HL-60 (cell line): ENCODE results near the gene FMO4.

Experiments
- DNase-seq, 2 experiments: peaks; one replicate each; pipeline ENCODE4 v3.0.0-alpha.2; 2010 to 2020; ENCODE audit warnings: low read depth in 1 of 2, low spot score in 1 of 2
- H3K27ac ChIP-seq: fragments of 250-450 bp; sonication (Bioruptor Pico); replicated peaks from 2 replicates; pipeline ENCODE4 v1.5.1; 2020; ENCODE audit warnings: mild to moderate bottlenecking, moderate library complexity
- H3K27me3 ChIP-seq: fragments of 250-450 bp; sonication (Bioruptor Pico); 2 replicates; pipeline ENCODE4 v1.5.1; 2021; ENCODE audit warnings: mild to moderate bottlenecking, moderate library complexity; ENCODE audit not compliant: insufficient read depth, poor library complexity, severe bottlenecking
- H3K4me3 ChIP-seq: replicated peaks from 2 replicates; pipeline ENCODE4 v1.5.1; 2011; ENCODE audit warnings: mild to moderate bottlenecking, control low read depth, low read length; ENCODE audit not compliant: insufficient read depth
- GABPA ChIP-seq: IDR thresholded peaks from 2 replicates; pipeline ENCODE4 v1.6.1; 2012; ENCODE audit warnings: low read depth
- POLR2AphosphoS5 ChIP-seq: IDR thresholded peaks from 2 replicates; pipeline ENCODE4 v1.6.1; 2012; ENCODE audit warnings: low read depth
- SPI1 ChIP-seq: IDR thresholded peaks from 2 replicates; pipeline ENCODE4 v1.6.1; 2012; ENCODE audit warnings: low read depth, mild to moderate bottlenecking, borderline replicate concordance
- TF ChIP-seq, protein P1 (sequence below): IDR thresholded peaks from one replicate; pipeline ENCODE4 v1.5.1; 2011; ENCODE audit warnings: low read length, control low read depth, inconsistent platforms; ENCODE audit not compliant: insufficient read depth
- TF ChIP-seq, protein P2 (sequence below): IDR thresholded peaks from 2 replicates; pipeline ENCODE4 v1.6.1; 2012; ENCODE audit warnings: low read depth; ENCODE audit not compliant: insufficient replicate concordance

Gene FMO4

DNA sequence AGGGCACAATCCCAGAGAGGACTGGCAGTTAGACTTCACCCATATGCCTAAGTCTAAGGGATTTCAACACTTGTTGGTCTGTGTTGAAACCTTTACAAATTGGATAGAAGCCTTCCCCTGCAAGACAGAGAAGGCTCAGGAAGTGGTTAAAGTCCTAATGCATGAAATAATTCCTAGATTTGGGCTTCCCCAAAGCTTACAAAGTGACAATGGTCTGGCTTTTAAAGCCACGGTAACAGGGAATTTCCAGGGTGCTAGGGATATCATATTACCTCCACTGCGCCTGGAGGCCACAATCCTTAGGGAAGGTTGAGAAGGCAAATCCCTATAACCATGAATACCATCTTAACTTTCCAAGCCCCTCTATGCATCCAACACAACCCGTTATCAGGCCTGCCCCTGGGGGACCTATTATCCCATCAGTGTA lies 3.3 kb upstream of the FMO4 start:
- DNase-seq: peak; percentile 55 to 59
- Histone ChIP-seq H3K4me3 (no peak overlapping the region), H3K27ac (no peak overlapping the region), H3K27me3 (no peaks in the 10 kb centered on the region)
- TF ChIP-seq, protein P1, sequence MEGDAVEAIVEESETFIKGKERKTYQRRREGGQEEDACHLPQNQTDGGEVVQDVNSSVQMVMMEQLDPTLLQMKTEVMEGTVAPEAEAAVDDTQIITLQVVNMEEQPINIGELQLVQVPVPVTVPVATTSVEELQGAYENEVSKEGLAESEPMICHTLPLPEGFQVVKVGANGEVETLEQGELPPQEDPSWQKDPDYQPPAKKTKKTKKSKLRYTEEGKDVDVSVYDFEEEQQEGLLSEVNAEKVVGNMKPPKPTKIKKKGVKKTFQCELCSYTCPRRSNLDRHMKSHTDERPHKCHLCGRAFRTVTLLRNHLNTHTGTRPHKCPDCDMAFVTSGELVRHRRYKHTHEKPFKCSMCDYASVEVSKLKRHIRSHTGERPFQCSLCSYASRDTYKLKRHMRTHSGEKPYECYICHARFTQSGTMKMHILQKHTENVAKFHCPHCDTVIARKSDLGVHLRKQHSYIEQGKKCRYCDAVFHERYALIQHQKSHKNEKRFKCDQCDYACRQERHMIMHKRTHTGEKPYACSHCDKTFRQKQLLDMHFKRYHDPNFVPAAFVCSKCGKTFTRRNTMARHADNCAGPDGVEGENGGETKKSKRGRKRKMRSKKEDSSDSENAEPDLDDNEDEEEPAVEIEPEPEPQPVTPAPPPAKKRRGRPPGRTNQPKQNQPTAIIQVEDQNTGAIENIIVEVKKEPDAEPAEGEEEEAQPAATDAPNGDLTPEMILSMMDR: no peak
- TF ChIP-seq SPI1: 0 out of 2 replicates have a peak, but pooled peaks have one; percentile 24

DNA sequence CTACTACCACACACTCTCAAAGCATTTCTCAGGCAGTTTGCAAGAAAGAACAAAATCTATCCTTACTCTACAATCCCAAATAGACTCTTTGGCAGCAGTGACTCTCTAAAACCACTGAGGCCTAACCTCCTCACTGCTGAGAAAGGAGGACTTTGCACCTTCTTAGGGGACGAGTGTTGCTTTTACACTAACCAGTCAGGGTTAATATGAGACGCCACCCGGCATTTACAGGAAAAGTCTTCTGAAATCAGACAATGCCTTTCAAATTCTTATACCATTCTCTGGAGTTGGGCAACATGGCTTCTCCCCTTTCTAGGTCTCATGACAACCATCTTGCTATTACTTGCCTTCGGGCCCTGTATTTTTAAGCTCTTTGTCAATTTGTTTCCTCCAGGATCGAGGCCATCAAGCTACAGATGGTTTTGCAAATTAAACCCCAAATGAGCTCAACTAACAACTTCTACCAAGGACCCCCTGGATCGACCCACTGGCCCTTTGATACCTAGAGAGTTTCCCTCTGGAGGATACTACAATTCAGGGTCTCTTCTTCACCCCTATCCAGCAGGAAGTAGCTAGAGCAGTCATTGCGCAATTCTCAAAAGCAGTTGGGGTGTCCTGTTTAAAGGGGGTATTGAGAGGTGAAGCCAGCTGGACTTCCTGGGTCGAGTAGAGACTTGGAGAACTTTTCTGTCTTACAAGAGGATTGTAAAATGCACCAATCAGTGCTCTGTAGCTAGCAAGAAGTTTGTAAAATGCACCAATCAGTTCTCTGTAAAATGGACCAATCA lies 2.0 kb upstream of the FMO4 start:
- H3K4me3 ChIP-seq: no peak overlapping the region
- peak in 1 of 2 experiments; percentile 39 for DNase-seq
- H3K27me3 ChIP-seq: no peaks in the 10 kb centered on the region
- H3K27ac ChIP-seq: no peak overlapping the region
- TF ChIP-seq, protein P2, sequence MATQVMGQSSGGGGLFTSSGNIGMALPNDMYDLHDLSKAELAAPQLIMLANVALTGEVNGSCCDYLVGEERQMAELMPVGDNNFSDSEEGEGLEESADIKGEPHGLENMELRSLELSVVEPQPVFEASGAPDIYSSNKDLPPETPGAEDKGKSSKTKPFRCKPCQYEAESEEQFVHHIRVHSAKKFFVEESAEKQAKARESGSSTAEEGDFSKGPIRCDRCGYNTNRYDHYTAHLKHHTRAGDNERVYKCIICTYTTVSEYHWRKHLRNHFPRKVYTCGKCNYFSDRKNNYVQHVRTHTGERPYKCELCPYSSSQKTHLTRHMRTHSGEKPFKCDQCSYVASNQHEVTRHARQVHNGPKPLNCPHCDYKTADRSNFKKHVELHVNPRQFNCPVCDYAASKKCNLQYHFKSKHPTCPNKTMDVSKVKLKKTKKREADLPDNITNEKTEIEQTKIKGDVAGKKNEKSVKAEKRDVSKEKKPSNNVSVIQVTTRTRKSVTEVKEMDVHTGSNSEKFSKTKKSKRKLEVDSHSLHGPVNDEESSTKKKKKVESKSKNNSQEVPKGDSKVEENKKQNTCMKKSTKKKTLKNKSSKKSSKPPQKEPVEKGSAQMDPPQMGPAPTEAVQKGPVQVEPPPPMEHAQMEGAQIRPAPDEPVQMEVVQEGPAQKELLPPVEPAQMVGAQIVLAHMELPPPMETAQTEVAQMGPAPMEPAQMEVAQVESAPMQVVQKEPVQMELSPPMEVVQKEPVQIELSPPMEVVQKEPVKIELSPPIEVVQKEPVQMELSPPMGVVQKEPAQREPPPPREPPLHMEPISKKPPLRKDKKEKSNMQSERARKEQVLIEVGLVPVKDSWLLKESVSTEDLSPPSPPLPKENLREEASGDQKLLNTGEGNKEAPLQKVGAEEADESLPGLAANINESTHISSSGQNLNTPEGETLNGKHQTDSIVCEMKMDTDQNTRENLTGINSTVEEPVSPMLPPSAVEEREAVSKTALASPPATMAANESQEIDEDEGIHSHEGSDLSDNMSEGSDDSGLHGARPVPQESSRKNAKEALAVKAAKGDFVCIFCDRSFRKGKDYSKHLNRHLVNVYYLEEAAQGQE: no peak
- TF ChIP-seq, protein P1: no peak
- TF ChIP-seq SPI1 (no peak), POLR2AphosphoS5 (no peak), GABPA (no peak)

DNA sequence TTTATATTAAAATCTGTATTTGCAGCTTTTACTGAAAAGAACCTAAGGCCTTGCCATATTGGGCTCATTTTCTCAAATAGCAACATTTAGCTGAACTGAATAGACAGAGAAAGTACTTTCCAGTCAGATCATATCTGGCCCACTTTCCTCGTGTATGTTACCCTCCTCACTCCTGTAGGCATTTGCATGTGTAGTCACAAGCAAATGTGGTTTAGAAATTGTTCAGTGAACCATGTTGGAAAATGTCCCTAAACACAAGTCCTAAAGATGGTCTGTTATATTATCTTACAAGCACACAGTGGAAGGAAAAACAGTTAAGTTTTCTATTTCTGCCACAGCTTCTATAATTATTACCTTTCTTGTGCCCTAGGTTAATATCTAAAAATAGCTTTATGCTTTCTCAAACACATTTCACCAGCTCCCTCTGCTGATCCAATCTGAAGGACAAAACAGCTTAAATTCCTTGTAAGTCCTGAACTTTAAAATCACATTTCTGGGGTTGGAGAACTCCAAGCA lies 606 bp upstream of the FMO4 start:
- DNase-seq: no peak
- TF ChIP-seq GABPA (no peak), SPI1 (no peak), POLR2AphosphoS5 (no peak)
- TF ChIP-seq, protein P2: no peak
- TF ChIP-seq, protein P1: no peak
- Histone ChIP-seq H3K27me3 (no peaks in the 10 kb centered on the region), H3K27ac (no peak overlapping the region), H3K4me3 (no peak overlapping the region)

DNA sequence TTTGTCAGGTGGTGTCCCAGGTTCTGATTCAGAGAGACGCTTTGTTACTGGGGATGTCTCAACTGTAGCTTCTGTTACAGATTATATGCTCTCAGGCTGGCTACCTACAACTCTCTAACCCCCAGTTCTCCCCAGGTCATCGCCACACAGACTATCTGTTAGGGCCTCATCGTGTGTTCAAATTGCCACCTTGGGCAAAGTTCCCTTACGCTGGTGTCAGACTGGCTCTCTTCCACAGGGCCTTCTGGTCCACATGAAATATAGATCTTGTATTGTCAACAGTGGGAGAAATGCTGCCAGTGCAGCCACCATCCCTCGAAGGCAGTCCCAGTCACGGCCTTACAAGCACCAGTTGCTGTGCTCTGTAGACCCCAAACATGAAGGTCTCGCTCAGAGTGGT lies 15.3 kb downstream of the FMO4 start:
- H3K4me3 ChIP-seq: no peak overlapping the region
- H3K27ac ChIP-seq: no peak overlapping the region
- TF ChIP-seq POLR2AphosphoS5 (no peak), SPI1 (no peak), GABPA (no peak)
- TF ChIP-seq, protein P2: no peak
- TF ChIP-seq, protein P1: no peak
- no peaks in the 10 kb centered on the region for H3K27me3 ChIP-seq
- DNase-seq: no peak
